HG02588 (cell line): ENCODE measurements around the gene NOTCH1.

Source experiments
- ATAC-seq: cut with Tn5 transposase; IDR thresholded peaks from one replicate; pipeline ENCODE4 v1.9.1; 2021; ENCODE audit warnings: mild to moderate bottlenecking, moderate library complexity; ENCODE audit not compliant: unreplicated experiment

The NOTCH1 gene

GRCh38 chr9:136534366-136534765 is 11.5 kb downstream of the NOTCH1 start:
- no peak for ATAC-seq

GRCh38 chr9:136533775-136534157 is 12.1 kb downstream of the NOTCH1 start:
- ATAC-seq, result no peak

GRCh38 chr9:136532799-136533774 is 12.8 kb downstream of the NOTCH1 start:
- ATAC-seq, result no peak

- no peak for ATAC-seq
Measured at GRCh38 chr9:136531904-136532798, 13.7 kb downstream of the NOTCH1 start.

- ATAC-seq, result no peak
Measured at GRCh38 chr9:136531186-136531903, 14.5 kb downstream of the NOTCH1 start.

GRCh38 chr9:136530461-136531089 is 15.3 kb downstream of the NOTCH1 start:
- no peak for ATAC-seq

GRCh38 chr9:136529516-136530460 is 16.1 kb downstream of the NOTCH1 start:
- no peak for ATAC-seq

GRCh38 chr9:136528716-136529341 is 17.0 kb downstream of the NOTCH1 start:
- ATAC-seq, result no peak

- no peak for ATAC-seq
Measured at GRCh38 chr9:136527721-136528710, 17.8 kb downstream of the NOTCH1 start.

- no peak for ATAC-seq
Measured at GRCh38 chr9:136527131-136527530, 18.7 kb downstream of the NOTCH1 start.

- ATAC-seq, result no peak
Measured at GRCh38 chr9:136526625-136527066, 19.2 kb downstream of the NOTCH1 start.

- no peak for ATAC-seq
Measured at GRCh38 chr9:136525841-136526499, 19.9 kb downstream of the NOTCH1 start.

- ATAC-seq, result no peak
Measured at GRCh38 chr9:136525207-136525606, 20.6 kb downstream of the NOTCH1 start.

GRCh38 chr9:136522314-136523237 is 23.3 kb downstream of the NOTCH1 start:
- no peak for ATAC-seq

GRCh38 chr9:136521537-136521936 is 24.3 kb downstream of the NOTCH1 start:
- no peak for ATAC-seq

- no peak for ATAC-seq
Measured at GRCh38 chr9:136520053-136520540, 25.8 kb downstream of the NOTCH1 start.
